Neural crest cell (in vitro differentiated cells): ENCODE measurements around the gene SLC35E4. TPM values are rescaled to one million over a fixed set of nuclear protein-coding genes. Genes with fewer than 3 reads are reported as not detected.
"Not testable (repeated sequence)": the region's sequence is repeated elsewhere in the genome, so short reads cannot be mapped to it uniquely, and the experiment has no call there.

Source experiments
- DNase-seq: peaks from one replicate; pipeline ENCODE4 v3.0.0; 2021; ENCODE audit warnings: low read depth, mixed read lengths, low spot score
- H3K27ac Mint-ChIP-seq: one replicate; pipeline ENCODE4 v1.8.0; 2021; ENCODE audit warnings: mild to moderate bottlenecking, mixed read lengths; ENCODE audit not compliant: unreplicated experiment
- H3K27me3 Mint-ChIP-seq: 2 replicates; pipeline ENCODE4 v1.8.0; 2021; ENCODE audit warnings: low read depth, mild to moderate bottlenecking, mixed read lengths
- H3K36me3 Mint-ChIP-seq: 2 replicates; pipeline ENCODE4 v1.8.0; 2021; ENCODE audit warnings: low read depth, mild to moderate bottlenecking, mixed read lengths
- H3K4me1 Mint-ChIP-seq: 2 replicates; pipeline ENCODE4 v1.8.0; 2021; ENCODE audit warnings: mixed read lengths
- H3K4me3 Mint-ChIP-seq: one replicate; pipeline ENCODE4 v1.8.0; 2021; ENCODE audit warnings: mild to moderate bottlenecking, mixed read lengths
- H3K9me3 Mint-ChIP-seq: 2 replicates; pipeline ENCODE4 v1.8.0; 2021; ENCODE audit warnings: mixed read lengths
- long read RNA-seq: library from polyadenylated mRNA; unstranded; transcript quantifications from one replicate; pipeline ENCODE4 v2.0.0, GENCODE V29; 2020
- total RNA-seq: library from RNA; stranded (reverse); gene quantifications from 2 replicates; pipeline ENCODE4 v1.2.1, GENCODE V29; 2021
- TF ChIP-seq, protein P1 (sequence below): fragments of 200-600 bp; sonication (generic); conservative IDR thresholded peaks from 2 replicates; pipeline ENCODE4 v1.5.0; 2021; ENCODE audit warnings: antibody characterized with exemption, mild to moderate bottlenecking

SLC35E4 gene, protein sequence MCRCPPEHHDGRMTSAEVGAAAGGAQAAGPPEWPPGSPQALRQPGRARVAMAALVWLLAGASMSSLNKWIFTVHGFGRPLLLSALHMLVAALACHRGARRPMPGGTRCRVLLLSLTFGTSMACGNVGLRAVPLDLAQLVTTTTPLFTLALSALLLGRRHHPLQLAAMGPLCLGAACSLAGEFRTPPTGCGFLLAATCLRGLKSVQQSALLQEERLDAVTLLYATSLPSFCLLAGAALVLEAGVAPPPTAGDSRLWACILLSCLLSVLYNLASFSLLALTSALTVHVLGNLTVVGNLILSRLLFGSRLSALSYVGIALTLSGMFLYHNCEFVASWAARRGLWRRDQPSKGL
- total RNA-seq, result 4.4 and 4.5 TPM in 2 replicates
- long read RNA-seq, result 0 reads

DNA sequence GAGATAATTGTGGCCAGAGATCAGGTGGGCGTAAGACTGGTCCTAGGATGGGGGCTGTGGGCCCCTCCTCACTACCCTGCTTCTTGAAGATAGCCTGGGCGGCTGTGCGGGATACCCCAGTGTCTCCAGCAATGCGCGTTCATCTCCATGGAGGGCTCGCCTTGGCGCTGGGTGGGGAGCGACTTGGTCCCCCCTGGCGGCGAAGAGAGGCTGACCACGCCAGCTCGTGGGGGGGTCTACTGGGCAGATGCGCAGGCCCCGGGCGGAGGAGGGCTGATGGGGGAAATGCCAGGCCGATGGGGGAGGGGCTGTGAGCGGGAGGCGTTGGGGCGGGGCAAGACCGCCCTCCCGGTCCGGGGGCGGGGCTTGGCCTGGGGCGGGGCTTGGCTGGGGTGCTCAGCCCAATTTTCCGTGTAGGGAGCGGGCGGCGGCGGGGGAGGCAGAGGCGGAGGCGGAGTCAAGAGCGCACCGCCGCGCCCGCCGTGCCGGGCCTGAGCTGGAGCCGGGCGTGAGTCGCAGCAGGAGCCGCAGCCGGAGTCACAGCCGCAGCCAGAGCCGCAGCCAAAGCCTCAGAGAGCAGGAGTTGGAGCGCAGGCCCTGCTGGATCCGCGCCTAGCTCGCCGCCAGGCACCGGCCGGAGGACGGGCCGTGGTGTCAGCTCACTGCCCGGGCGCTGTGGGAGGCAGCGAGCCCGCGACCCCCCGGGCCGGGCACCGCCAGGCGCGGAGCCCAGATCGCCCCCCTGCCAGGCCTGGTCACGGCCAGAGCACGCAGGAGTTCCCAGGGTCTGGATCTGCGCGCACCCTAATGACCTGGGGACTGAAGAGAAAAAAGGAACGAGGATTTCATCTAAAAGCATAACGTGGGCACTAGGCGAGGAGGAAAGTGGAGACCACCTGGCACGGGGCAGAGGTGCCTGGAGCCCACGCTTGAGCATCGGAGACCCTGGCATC is at the start of gene SLC35E4:
SLC35E4 (plus strand) TSS at position 509 of the 953 bp plus-strand sequence. CDS start 670 bp downstream, outside the sequence.
- Mint-ChIP-seq H3K27me3 (no peaks in the 10 kb centered on the region), H3K9me3 (peaks cover 2% of the 10 kb centered on the region), H3K27ac (peak within 1 kb of the TSS; percentile 63), H3K4me1 (peaks cover 23% of the 10 kb centered on the region), H3K36me3 (no peaks in the 10 kb centered on the region), H3K4me3 (peak within 1 kb of the TSS; percentile 89)
- TF ChIP-seq, protein P1, sequence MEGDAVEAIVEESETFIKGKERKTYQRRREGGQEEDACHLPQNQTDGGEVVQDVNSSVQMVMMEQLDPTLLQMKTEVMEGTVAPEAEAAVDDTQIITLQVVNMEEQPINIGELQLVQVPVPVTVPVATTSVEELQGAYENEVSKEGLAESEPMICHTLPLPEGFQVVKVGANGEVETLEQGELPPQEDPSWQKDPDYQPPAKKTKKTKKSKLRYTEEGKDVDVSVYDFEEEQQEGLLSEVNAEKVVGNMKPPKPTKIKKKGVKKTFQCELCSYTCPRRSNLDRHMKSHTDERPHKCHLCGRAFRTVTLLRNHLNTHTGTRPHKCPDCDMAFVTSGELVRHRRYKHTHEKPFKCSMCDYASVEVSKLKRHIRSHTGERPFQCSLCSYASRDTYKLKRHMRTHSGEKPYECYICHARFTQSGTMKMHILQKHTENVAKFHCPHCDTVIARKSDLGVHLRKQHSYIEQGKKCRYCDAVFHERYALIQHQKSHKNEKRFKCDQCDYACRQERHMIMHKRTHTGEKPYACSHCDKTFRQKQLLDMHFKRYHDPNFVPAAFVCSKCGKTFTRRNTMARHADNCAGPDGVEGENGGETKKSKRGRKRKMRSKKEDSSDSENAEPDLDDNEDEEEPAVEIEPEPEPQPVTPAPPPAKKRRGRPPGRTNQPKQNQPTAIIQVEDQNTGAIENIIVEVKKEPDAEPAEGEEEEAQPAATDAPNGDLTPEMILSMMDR, result no peak
- peak; percentile 95 for DNase-seq

DNA sequence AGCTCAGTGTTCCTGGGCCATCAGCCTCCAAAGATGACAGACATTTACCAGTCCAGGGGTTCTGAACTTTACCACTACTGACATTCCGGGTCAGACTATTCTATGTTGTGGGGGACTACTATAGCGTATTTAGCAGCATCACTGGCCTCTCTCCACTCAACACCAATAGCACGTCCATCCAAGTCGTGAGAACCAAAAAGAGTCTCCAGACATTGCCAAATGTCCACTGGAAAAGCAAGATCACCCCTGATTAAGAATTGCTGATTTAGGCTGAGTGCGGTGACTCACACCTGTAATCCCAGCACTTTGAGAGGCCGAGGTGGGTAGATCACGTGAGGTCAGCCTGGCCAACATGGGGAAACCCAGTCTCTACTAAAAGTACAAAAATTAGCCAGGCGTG is 49.2 kb upstream of the SLC35E4 start:
- Mint-ChIP-seq H3K36me3 (no peaks in the 10 kb centered on the region), H3K27ac (no peak overlapping the region), H3K9me3 (no peaks in the 10 kb centered on the region), H3K4me1 (peaks cover 11% of the 10 kb centered on the region), H3K4me3 (peak overlapping the region; percentile 27), H3K27me3 (no peaks in the 10 kb centered on the region)
- TF ChIP-seq, protein P1, result no peak
- no peak for DNase-seq

DNA sequence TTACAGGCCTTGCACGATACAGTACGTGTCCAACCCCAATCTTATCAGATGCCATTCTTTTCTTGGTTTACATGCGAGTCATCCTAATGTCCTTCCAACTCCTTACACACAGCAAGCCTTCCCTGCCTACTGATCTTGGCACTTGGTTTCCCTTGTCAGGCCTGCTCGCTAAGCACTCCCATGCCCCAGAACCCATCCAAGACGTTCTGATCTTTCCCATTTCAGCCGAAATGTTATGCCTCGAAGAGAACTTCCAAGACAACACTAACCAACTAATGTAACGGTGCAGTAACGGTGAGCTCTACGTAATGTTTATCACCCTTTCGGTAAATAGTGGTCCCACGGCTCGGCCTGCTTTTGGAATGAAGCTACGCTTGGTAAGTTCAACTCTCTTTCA is 44.4 kb upstream of the SLC35E4 start:
- H3K27ac Mint-ChIP-seq, result no peak overlapping the region
- H3K36me3 Mint-ChIP-seq, result no peaks in the 10 kb centered on the region
- H3K4me1 Mint-ChIP-seq, result no peaks in the 10 kb centered on the region
- peaks cover 11% of the 10 kb centered on the region for H3K27me3 Mint-ChIP-seq
- DNase-seq, result no peak
- no peaks in the 10 kb centered on the region for H3K9me3 Mint-ChIP-seq
- TF ChIP-seq, protein P1, result no peak
- H3K4me3 Mint-ChIP-seq, result no peak overlapping the region

DNA sequence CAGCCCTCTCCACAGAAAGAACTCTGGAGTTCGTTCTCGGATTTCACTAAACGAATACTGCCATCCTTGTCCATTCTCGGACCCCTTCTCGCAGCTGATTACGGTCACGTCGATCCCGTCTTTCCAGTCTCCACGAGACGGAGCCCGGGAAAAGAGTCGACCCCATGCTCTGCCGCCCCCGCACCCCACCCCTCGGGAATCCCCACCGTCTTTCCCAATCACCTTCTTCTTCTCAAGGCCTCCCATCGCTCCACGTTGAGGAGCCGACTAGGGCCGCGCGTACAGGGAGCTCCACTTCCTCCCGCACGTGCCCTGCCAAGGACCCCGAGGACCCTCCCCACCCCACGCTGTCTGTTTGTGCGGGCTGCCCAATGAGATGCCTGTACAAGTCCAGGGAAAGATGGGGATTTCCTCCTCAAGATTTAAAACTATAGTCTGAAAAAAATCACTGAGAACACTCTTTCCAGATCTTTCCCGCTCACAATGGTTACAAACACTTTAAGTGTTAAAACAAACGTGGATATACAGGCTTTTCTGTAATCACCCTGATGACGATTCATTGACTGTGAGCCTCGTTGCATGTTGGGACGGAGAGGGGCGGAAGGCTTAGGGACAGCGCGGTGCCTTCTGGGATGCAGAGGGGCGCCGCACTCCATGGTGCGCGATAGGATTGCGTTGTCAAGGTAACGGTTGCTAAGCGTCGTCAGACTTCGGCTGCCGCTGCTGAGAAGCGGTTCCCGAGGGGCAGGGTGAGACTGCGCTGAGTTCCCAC is 43.8 kb upstream of the SLC35E4 start, which contains the start of gene PES1:
PES1 (minus strand) TSS at position 323 of the 772 bp plus-strand sequence; CDS start at position 246, 77 bp downstream.
- H3K27me3 Mint-ChIP-seq, result peaks cover 11% of the 10 kb centered on the region
- no peak within 1 kb of the TSS for H3K27ac Mint-ChIP-seq
- no peak within 1 kb of the TSS for H3K4me3 Mint-ChIP-seq
- no peaks in the 10 kb centered on the region for H3K4me1 Mint-ChIP-seq
- TF ChIP-seq, protein P1, result no peak
- H3K9me3 Mint-ChIP-seq, result no peaks in the 10 kb centered on the region
- DNase-seq, result peak; percentile 89
- no peaks in the 10 kb centered on the region for H3K36me3 Mint-ChIP-seq

DNA sequence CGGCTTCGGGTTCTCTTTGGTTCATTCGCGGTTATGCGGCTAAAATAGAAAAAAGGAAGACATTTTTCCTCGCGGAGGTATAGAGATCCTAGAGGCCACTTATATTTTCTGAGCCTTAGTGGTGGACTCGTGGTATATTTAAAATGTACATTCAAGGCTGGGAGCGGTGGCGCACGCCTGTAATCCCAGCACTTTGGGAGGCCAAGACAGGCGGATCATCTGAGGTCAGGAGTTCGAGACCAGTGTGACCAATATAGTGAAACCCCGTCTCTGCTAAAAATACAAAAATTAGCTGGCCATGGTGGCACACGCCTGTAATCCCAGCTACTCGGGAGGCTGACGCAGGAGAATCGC is 43.2 kb upstream of the SLC35E4 start:
- not testable (repeated sequence) for H3K36me3 Mint-ChIP-seq, H3K4me1 Mint-ChIP-seq, H3K27ac Mint-ChIP-seq, H3K4me3 Mint-ChIP-seq, DNase-seq, H3K9me3 Mint-ChIP-seq
- peaks cover 11% of the 10 kb centered on the region for H3K27me3 Mint-ChIP-seq
